GM12801 (cell line): ENCODE data around the gene LARGE1.

Source experiments
- TF ChIP-seq, protein P1 (sequence below): IDR thresholded peaks from one replicate; pipeline ENCODE4 v1.5.1; 2011; ENCODE audit warnings: control low read depth; ENCODE audit not compliant: insufficient read length; ENCODE audit errors: extremely low read depth

Gene LARGE1

DNA sequence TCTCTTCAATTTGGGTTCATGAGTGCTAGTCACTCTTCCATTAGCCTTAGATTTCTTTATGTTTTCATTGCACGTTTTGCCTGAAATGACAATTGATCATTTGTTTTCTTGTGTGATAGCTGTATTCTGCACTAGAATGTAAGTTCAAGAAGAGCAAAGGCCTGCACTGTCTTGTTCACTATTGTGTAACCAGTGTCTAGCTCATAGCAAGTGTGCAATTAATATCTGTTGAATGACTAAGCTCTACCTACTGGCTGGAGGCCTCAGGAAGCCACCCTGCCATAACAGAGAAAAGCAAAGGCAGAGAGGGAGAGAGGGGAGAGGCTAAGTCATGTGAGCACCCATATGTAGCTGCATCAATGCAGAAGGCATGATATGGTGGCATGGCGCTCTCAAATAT, 569.3 kb downstream of the LARGE1 start:
- TF ChIP-seq, protein P1, sequence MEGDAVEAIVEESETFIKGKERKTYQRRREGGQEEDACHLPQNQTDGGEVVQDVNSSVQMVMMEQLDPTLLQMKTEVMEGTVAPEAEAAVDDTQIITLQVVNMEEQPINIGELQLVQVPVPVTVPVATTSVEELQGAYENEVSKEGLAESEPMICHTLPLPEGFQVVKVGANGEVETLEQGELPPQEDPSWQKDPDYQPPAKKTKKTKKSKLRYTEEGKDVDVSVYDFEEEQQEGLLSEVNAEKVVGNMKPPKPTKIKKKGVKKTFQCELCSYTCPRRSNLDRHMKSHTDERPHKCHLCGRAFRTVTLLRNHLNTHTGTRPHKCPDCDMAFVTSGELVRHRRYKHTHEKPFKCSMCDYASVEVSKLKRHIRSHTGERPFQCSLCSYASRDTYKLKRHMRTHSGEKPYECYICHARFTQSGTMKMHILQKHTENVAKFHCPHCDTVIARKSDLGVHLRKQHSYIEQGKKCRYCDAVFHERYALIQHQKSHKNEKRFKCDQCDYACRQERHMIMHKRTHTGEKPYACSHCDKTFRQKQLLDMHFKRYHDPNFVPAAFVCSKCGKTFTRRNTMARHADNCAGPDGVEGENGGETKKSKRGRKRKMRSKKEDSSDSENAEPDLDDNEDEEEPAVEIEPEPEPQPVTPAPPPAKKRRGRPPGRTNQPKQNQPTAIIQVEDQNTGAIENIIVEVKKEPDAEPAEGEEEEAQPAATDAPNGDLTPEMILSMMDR, result no peak

DNA sequence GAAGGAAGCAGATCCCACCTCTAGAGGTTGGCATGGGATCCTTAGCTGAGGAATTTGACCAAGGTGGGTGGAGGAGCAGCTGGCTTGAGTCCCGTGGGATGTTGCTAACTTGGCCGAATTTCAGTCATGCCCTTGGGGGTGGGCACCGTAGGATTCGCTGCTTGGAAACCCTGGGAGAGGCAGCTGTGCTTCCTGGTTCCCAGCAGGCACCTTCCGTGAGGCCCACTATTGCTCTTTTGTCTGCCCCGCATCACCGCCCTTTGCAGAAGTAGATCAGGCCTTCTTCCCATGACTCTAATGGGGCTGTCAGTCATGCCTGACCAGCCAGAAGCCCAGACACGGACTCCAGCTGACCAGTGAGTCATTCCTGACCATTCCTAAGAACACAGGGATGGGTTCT, 569.8 kb downstream of the LARGE1 start:
- TF ChIP-seq, protein P1, result no peak

DNA sequence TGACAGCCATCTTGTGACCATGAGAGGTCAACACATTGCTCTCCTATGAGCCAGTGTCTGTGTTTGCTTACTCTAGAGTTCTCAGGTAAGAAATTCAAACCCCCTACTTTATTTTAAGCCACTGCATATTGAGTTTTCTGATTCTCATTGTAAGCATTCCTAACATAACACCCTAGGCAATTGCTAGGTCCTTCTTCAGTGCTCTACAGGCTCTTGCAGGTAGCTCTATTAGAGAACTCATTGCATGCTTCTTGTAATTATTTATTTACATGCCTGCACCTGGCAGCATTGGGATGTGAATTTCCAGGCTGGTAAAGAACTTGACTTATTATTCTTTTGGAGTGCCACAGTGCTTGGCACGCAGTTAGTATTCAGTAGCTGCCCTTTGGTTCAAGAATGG, 573.3 kb downstream of the LARGE1 start:
- TF ChIP-seq, protein P1, result no peak

DNA sequence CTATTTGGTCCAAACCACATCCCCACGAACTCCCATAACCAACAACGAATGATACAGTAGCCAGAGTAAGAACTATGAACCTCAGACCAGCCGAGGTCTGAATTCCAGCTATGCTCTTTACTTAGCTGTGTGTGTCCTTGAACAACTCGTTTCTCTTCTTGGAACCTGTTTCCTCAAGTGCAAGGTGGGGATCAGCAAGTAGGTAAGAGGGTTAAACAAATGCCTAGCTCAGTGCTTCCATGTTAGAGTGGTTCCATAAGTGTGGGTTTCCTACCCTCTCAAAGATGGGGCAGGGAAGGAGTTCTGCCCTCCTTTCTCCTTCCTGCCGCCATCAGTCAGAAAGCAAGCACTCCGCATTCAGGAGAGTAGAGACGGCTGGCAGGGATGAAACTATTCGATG, 578.7 kb downstream of the LARGE1 start:
- TF ChIP-seq, protein P1, result no peak

DNA sequence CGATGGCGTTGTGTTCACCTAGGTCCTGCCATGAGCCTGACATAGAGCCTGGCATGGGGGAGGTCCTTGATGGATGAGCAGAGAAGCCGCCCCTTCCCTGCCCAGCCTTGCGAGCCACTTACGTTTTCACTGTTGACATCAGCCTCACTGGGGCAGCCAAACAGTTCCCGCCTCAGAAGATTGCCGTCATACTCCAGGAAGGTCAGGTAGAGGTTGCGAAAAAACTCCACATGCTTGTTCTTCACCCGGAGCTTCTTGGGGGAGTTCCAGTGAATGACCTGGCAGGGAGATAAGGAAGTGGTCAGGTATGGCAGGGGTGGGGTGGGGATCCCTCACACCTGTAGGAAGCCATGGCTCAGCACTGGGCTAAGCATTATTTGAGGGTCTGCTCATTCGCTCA, 582.8 kb downstream of the LARGE1 start:
- TF ChIP-seq, protein P1, result no peak

DNA sequence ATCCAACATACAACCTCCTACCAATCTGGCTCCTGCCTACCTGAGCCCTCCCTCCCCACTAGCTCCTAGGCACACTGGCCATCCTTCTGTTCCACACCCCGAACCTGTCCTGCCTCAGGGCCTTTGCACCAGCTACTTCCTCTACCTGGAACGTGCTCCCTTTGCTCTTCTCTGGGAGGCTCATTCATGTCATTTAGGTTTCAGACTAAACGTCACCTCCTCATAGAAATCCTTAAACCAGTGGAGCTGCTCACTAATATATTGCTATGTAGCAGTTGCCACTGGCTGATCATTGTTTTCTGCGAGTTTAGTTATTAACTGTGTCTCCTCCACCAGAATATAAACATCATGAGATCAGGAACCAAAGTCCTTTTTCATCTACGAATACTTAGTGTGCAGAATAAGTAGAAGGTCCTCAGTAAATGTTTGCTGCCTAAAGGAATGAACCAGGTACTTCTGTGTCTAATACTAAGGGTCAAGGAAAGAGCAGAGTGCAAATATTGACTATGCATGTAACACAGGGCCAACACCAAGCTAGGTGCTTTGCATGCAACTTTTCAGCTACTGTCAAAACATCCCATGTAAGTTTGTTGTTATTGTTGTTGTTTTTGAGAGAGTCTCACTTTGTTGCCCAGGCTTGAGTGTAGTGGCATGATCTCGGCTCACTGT, 584.5 kb downstream of the LARGE1 start:
- TF ChIP-seq, protein P1, result no peak

DNA sequence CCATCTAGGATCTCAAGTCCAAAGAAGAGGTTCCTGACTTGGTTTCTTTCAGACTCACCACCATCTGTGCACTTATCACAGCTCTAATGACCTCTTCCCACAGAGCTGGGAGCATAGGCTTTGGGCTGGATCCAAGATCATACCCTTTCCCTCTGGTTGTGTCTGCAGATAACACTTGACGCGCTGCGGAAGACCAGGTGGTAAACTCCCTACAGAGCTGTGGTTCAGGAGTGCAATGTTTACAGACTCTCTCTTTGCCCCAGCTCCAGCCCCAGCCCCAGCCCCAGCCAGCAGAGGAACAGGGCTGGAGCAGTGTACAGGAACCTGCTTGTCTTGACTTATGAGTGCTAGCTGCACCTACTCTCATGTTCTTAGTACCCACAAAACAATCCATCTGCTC, 587.7 kb downstream of the LARGE1 start:
- TF ChIP-seq, protein P1, result no peak

DNA sequence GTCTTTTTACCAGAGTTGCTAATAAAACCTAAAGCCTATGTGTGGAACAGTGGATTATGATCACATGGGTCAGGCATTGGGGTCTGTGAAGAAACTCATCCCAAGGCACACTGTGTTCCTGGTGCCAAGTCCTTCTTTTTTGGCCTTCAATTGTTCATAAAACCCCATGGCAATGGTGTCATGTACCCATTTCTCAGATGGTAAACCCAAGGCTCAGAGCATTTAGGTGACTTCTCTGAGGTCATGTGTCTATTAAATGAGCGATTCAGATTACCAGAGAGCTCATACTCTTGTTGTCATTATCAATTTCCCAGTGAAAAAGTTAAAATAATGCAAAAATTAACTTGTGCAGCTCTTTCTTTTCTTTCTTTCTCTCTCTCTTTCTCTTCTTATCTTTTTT, 589.3 kb downstream of the LARGE1 start:
- TF ChIP-seq, protein P1, result no peak
